ENCODE data around the gene IGFN1. TPM values are rescaled to one million over a fixed set of nuclear protein-coding genes. Genes with fewer than 3 reads are reported as not detected.

IGFN1 gene
- total RNA-seq, 1 experiment from 2014 or later = 4.3 TPM

DNA sequence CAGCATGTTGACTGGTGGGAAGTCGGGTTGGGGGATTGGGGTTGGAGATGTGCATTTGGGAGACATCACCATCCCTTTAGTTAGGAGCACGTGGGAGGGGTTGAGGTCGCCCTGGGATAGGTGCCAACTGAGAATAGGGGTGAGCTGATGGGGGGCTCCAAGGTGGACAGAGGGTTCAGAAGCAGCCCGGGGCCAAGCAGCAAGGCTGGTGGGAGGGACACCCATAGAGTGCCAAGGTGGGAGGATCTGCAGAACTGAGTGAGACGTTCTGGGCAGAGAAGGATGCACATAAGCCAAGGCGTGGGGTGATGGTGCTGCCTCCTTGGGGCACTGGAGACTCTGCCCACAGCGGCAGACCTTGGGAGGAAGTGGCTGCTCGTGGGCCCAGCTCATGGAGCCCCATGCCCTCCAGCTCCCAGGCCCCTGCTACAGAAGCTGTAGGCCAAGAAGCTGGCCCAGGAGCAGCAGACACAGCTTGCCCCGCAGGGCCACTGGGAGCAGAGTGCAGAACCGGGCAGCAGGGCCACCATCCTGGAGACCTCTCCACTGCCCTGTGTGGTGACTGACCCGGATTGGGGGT lies 61.3 kb downstream of the IGFN1 start:
- no peak overlapping the region for H2AFZ ChIP-seq
- TF ChIP-seq, protein P1, sequence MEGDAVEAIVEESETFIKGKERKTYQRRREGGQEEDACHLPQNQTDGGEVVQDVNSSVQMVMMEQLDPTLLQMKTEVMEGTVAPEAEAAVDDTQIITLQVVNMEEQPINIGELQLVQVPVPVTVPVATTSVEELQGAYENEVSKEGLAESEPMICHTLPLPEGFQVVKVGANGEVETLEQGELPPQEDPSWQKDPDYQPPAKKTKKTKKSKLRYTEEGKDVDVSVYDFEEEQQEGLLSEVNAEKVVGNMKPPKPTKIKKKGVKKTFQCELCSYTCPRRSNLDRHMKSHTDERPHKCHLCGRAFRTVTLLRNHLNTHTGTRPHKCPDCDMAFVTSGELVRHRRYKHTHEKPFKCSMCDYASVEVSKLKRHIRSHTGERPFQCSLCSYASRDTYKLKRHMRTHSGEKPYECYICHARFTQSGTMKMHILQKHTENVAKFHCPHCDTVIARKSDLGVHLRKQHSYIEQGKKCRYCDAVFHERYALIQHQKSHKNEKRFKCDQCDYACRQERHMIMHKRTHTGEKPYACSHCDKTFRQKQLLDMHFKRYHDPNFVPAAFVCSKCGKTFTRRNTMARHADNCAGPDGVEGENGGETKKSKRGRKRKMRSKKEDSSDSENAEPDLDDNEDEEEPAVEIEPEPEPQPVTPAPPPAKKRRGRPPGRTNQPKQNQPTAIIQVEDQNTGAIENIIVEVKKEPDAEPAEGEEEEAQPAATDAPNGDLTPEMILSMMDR (conservative IDR thresholded peaks at IDR 0.05) = no peak
- no peak for TF ChIP-seq EZH2 (IDR thresholded peaks at IDR 0.05; ENCODE audit: low read depth)
- H3K4me3 ChIP-seq = no peak overlapping the region
- POLR2A ChIA-PET (ENCODE audit: unreplicated experiment) = no interaction called here
- no peaks in the 10 kb centered on the region for H3K79me2 ChIP-seq (ENCODE audit: low read depth)
- no peak overlapping the region for H3K27ac ChIP-seq
- no peak for DNase-seq
- H3K9me2 ChIP-seq (ENCODE audit: insufficient read depth) = no peaks in the 10 kb centered on the region
- intact Hi-C loops (cut with micrococcal nuclease; ENCODE audit: unreplicated experiment) = no loop called here
- no peaks in the 10 kb centered on the region for H3F3A ChIP-seq (ENCODE audit: insufficient read depth, low read depth)
- no peak overlapping the region for H3K4me2 ChIP-seq
- H3K9me3 ChIP-seq (ENCODE audit: insufficient read depth, low read depth) = no peaks in the 10 kb centered on the region
- no peaks in the 10 kb centered on the region for H3K27me3 ChIP-seq (ENCODE audit: insufficient read depth, low read depth)
- CTCF ChIA-PET = interaction anchor here (0.6 kb wide), 1 partner anchor 20 kb away, joined by 3 read pairs; no protein-coding TSS in a partner anchor
- no TSS peak for BruUV-seq (replicated peaks)
- H3K36me3 ChIP-seq (ENCODE audit: low read depth) = no peaks in the 10 kb centered on the region
- no peaks in the 10 kb centered on the region for H4K20me1 ChIP-seq (ENCODE audit: insufficient read depth)
- no peaks in the 10 kb centered on the region for H3K4me1 ChIP-seq (replicated peaks; ENCODE audit: insufficient read depth)

DNA sequence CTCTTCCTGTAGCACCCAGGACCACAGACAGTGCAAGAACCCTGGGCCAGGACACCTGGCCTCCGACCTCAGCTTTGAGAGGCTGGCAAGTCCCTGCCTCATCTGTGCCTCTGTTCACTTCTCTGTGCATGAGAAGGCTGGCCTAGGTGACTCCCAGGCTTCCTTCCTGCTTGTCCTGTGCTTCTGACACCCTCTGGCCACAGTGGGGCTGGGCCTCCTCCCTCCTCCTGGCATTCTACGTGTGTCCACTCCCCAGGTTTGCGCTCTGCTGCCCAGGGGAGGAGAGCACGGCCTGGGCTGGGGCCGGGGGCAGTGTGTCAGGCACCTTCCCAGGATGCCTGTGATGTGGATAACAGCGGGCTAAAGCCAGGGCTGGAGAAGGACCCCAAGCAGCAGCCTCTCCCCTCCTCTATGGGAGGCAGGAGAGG lies 62.3 kb downstream of the IGFN1 start:
- DNase-seq = no peak
- H4K20me1 ChIP-seq (ENCODE audit: insufficient read depth) = no peaks in the 10 kb centered on the region
- no peaks in the 10 kb centered on the region for H3F3A ChIP-seq (ENCODE audit: insufficient read depth, low read depth)
- no peaks in the 10 kb centered on the region for H3K27me3 ChIP-seq (ENCODE audit: insufficient read depth, low read depth)
- no peaks in the 10 kb centered on the region for H3K9me3 ChIP-seq (ENCODE audit: insufficient read depth, low read depth)
- no peak overlapping the region for H3K4me3 ChIP-seq
- no peaks in the 10 kb centered on the region for H3K9me2 ChIP-seq (ENCODE audit: insufficient read depth)
- ChIA-PET POLR2A (ENCODE audit: unreplicated experiment) (no interaction called here), CTCF (no interaction called here)
- H2AFZ ChIP-seq = no peak overlapping the region
- no peak overlapping the region for H3K27ac ChIP-seq
- no peaks in the 10 kb centered on the region for H3K4me1 ChIP-seq (replicated peaks; ENCODE audit: insufficient read depth)
- intact Hi-C loops (cut with micrococcal nuclease; ENCODE audit: unreplicated experiment) = no loop called here
- TF ChIP-seq, protein P1 (conservative IDR thresholded peaks at IDR 0.05) = no peak
- TF ChIP-seq EZH2 (IDR thresholded peaks at IDR 0.05; ENCODE audit: low read depth) = no peak
- no peak overlapping the region for H3K4me2 ChIP-seq
- H3K79me2 ChIP-seq (ENCODE audit: low read depth) = no peaks in the 10 kb centered on the region
- no peaks in the 10 kb centered on the region for H3K36me3 ChIP-seq (ENCODE audit: low read depth)
- no TSS peak for BruUV-seq (replicated peaks)

DNA sequence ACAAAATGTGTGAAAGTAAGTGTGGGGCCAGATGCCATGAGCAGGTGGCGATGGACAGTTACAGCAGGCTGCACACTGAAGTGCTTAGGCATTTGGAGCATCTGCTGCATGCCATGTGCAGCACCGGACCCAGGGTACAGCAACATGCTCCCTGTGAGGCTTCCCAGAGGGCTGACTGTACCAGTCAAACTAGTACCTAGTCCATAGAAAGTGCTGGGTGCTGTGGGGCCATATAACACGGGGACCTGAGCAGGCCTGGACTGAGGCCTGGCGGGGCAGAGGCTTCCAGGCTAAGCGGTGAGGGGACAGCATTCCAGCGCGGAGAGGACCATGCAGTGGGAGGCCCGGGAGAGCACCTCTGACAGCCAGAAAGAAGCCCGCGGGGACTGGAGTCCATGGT lies 62.8 kb downstream of the IGFN1 start:
- Histone ChIP-seq H3K27me3 (ENCODE audit: insufficient read depth, low read depth) (no peaks in the 10 kb centered on the region), H3F3A (ENCODE audit: insufficient read depth, low read depth) (no peaks in the 10 kb centered on the region), H3K9me3 (ENCODE audit: insufficient read depth, low read depth) (no peaks in the 10 kb centered on the region), H3K36me3 (ENCODE audit: low read depth) (no peaks in the 10 kb centered on the region), H3K4me1 (replicated peaks; ENCODE audit: insufficient read depth) (no peaks in the 10 kb centered on the region), H3K4me3 (no peak overlapping the region), H3K4me2 (no peak overlapping the region), H4K20me1 (ENCODE audit: insufficient read depth) (no peaks in the 10 kb centered on the region), H3K79me2 (ENCODE audit: low read depth) (no peaks in the 10 kb centered on the region), H3K27ac (no peak overlapping the region), H2AFZ (no peak overlapping the region), H3K9me2 (ENCODE audit: insufficient read depth) (no peaks in the 10 kb centered on the region)
- no TSS peak for BruUV-seq (replicated peaks)
- ChIA-PET CTCF (interaction anchor here (0.6 kb wide), 1 partner anchor 195 kb away, joined by 6 read pairs; no protein-coding TSS in a partner anchor), POLR2A (ENCODE audit: unreplicated experiment) (no interaction called here)
- DNase-seq = no peak
- intact Hi-C loops (cut with micrococcal nuclease; ENCODE audit: unreplicated experiment) = no loop called here
- TF ChIP-seq, protein P1 (conservative IDR thresholded peaks at IDR 0.05) = no peak
- TF ChIP-seq EZH2 (IDR thresholded peaks at IDR 0.05; ENCODE audit: low read depth) = no peak
